Transverse colon (tissue), 4 donors: Measurements from ENCODE around the gene ZFP90.

Source experiments
- EP300 ChIP-seq: sonication (generic); formaldehyde crosslinking; IDR thresholded peaks from one replicate; pipeline ENCODE4 v1.6.1; 2017; ENCODE audit warnings: antibody characterized with exemption, low read depth
- POLR2A ChIP-seq: fragments of 450-650 bp; IDR thresholded peaks from one replicate; pipeline ENCODE4 v1.6.1; 2016; ENCODE audit warnings: antibody characterized with exemption, mild to moderate bottlenecking, moderate library complexity
- POLR2AphosphoS5 ChIP-seq, 3 donors: sonication (generic); formaldehyde crosslinking; IDR thresholded peaks; one replicate each; pipeline ENCODE4 v1.6.1; 2016; ENCODE audit warnings: antibody characterized with exemption in 3 of 3
- TF ChIP-seq, protein P1 (sequence below), 5 experiments: fragments of 200-600 bp in 3 of 5; fragments of 450-650 bp in 2 of 5; sonication (generic) in 3 of 5; IDR thresholded peaks; 1 replicate in 2 of 5; 2 replicates in 3 of 5; pipeline ENCODE4 v1.5.1; 2016 to 2017; ENCODE audit warnings: antibody characterized with exemption in 5 of 5, inconsistent platforms in 3 of 5, mild to moderate bottlenecking in 2 of 5, moderate library complexity in 1 of 5

DNA sequence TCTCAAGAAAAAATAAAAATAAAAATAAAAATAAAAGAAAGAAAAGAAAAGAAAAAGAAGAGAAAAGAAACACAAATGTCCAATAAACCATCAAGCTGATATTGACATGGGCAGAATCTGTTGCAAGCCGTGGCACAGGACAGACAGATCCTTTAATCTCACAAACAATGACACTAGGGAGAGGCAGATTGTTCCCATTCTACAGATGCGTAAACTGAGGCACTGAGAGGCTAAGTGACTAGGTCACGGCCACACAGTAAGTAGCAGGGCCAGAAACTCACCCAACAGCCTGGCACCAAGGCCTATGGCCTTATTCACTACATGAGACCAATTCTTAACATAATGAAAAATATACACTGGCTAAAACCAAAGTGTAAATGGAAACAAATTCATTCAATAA is 28.3 kb upstream of the ZFP90 start:
- TF ChIP-seq, protein P1, sequence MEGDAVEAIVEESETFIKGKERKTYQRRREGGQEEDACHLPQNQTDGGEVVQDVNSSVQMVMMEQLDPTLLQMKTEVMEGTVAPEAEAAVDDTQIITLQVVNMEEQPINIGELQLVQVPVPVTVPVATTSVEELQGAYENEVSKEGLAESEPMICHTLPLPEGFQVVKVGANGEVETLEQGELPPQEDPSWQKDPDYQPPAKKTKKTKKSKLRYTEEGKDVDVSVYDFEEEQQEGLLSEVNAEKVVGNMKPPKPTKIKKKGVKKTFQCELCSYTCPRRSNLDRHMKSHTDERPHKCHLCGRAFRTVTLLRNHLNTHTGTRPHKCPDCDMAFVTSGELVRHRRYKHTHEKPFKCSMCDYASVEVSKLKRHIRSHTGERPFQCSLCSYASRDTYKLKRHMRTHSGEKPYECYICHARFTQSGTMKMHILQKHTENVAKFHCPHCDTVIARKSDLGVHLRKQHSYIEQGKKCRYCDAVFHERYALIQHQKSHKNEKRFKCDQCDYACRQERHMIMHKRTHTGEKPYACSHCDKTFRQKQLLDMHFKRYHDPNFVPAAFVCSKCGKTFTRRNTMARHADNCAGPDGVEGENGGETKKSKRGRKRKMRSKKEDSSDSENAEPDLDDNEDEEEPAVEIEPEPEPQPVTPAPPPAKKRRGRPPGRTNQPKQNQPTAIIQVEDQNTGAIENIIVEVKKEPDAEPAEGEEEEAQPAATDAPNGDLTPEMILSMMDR (IDR thresholded peaks at IDR 0.05): no peak
- no peak for TF ChIP-seq POLR2A
- no peak for TF ChIP-seq POLR2AphosphoS5 (IDR thresholded peaks at IDR 0.05)
- no peak for TF ChIP-seq EP300
